ENCODE results near the gene NMD3. TPM values are rescaled to one million over a fixed set of nuclear protein-coding genes. Genes with fewer than 3 reads are reported as not detected.

NMD3 gene
- total RNA-seq, 1 experiment from 2014 or later, result 56.3 TPM

DNA sequence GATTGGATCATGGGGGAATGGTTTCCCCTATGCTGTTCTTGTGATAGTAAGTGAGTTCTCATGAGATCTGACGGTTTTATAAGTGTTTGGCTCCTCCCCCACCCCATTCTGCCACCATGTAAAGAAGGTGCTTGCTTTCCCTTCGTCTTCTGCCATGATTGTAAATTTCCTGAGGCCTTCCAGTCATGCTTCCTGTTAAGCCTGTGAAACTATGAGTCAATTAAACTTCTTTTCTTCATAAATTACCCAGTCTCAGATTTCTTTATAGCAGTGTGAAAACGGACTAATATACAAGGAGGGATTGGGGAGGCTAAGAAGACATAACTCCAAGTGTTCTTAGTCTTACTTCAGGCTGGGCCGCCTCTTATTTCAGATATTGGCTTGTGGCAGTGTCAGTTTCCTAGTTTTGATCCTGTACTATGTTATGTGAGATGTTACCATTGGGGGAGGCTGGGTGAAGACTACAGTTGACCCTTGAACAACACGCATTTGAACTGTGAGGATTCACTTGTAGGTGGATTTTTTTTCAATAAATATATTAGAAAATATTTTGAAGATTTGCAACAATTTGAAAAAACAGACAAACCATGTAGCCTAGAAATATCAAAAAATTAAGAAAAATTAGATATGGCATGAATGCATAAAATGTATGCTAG, 44.9 kb downstream of the NMD3 start (continued):
- TF ChIP-seq, protein P1, sequence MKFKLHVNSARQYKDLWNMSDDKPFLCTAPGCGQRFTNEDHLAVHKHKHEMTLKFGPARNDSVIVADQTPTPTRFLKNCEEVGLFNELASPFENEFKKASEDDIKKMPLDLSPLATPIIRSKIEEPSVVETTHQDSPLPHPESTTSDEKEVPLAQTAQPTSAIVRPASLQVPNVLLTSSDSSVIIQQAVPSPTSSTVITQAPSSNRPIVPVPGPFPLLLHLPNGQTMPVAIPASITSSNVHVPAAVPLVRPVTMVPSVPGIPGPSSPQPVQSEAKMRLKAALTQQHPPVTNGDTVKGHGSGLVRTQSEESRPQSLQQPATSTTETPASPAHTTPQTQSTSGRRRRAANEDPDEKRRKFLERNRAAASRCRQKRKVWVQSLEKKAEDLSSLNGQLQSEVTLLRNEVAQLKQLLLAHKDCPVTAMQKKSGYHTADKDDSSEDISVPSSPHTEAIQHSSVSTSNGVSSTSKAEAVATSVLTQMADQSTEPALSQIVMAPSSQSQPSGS (CRISPR knock-in tag; IDR thresholded peaks at IDR 0.05; ENCODE audit: borderline replicate concordance, low read depth), result no peak
- TF ChIP-seq NR3C1 (CRISPR knock-in tag; conservative IDR thresholded peaks at IDR 0.05; ENCODE audit: low read depth), result no peak
- no peak for TF ChIP-seq ZNF423 (CRISPR knock-in tag; IDR thresholded peaks at IDR 0.05)
- TF ChIP-seq, protein P2, sequence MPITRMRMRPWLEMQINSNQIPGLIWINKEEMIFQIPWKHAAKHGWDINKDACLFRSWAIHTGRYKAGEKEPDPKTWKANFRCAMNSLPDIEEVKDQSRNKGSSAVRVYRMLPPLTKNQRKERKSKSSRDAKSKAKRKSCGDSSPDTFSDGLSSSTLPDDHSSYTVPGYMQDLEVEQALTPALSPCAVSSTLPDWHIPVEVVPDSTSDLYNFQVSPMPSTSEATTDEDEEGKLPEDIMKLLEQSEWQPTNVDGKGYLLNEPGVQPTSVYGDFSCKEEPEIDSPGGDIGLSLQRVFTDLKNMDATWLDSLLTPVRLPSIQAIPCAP (CRISPR knock-in tag; IDR thresholded peaks at IDR 0.05), result no peak
- TF ChIP-seq, protein P3, sequence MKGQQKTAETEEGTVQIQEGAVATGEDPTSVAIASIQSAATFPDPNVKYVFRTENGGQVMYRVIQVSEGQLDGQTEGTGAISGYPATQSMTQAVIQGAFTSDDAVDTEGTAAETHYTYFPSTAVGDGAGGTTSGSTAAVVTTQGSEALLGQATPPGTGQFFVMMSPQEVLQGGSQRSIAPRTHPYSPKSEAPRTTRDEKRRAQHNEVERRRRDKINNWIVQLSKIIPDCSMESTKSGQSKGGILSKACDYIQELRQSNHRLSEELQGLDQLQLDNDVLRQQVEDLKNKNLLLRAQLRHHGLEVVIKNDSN (CRISPR knock-in tag; IDR thresholded peaks at IDR 0.05), result no peak
- TF ChIP-seq, protein P4, sequence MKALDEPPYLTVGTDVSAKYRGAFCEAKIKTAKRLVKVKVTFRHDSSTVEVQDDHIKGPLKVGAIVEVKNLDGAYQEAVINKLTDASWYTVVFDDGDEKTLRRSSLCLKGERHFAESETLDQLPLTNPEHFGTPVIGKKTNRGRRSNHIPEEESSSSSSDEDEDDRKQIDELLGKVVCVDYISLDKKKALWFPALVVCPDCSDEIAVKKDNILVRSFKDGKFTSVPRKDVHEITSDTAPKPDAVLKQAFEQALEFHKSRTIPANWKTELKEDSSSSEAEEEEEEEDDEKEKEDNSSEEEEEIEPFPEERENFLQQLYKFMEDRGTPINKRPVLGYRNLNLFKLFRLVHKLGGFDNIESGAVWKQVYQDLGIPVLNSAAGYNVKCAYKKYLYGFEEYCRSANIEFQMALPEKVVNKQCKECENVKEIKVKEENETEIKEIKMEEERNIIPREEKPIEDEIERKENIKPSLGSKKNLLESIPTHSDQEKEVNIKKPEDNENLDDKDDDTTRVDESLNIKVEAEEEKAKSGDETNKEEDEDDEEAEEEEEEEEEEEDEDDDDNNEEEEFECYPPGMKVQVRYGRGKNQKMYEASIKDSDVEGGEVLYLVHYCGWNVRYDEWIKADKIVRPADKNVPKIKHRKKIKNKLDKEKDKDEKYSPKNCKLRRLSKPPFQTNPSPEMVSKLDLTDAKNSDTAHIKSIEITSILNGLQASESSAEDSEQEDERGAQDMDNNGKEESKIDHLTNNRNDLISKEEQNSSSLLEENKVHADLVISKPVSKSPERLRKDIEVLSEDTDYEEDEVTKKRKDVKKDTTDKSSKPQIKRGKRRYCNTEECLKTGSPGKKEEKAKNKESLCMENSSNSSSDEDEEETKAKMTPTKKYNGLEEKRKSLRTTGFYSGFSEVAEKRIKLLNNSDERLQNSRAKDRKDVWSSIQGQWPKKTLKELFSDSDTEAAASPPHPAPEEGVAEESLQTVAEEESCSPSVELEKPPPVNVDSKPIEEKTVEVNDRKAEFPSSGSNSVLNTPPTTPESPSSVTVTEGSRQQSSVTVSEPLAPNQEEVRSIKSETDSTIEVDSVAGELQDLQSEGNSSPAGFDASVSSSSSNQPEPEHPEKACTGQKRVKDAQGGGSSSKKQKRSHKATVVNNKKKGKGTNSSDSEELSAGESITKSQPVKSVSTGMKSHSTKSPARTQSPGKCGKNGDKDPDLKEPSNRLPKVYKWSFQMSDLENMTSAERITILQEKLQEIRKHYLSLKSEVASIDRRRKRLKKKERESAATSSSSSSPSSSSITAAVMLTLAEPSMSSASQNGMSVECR (CRISPR knock-in tag; IDR thresholded peaks at IDR 0.05; ENCODE audit: borderline replicate concordance), result no peak

DNA sequence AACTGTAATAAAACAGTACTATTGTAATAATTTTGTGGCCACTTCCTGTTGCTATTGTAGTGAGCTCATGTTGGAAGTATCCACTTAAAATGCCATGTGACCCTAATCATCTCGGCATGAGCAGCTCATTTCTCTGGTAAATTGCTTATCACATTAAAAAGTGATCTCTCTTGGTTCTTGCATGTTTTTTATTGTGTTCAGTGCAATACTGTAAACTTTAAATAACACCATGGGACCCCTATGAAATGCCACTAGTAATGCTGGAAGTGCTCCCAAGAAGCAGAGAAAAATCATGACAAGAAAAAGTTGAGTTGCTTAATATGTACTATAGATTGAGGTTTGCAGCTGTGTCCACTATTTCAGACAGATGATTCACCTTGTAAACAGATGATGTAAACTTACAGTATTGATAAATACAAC, 45.6 kb downstream of the NMD3 start:
- DNase-seq (ENCODE audit: low spot score), result no peak
- no peaks in the 10 kb centered on the region for H3K27me3 Mint-ChIP-seq (ENCODE audit: low read depth)
- no peak for ATAC-seq
- CTCF ChIA-PET, result no interaction called here
- H3K4me3 Mint-ChIP-seq, result no peak overlapping the region
- POLR2A ChIA-PET, result no interaction called here
- peaks cover 36% of the 10 kb centered on the region for H3K36me3 Mint-ChIP-seq
- H3K27ac Mint-ChIP-seq, result no peak overlapping the region
- peaks cover 27% of the 10 kb centered on the region for H3K9me3 Mint-ChIP-seq
- peaks cover 13% of the 10 kb centered on the region for H3K4me1 Mint-ChIP-seq
- TF ChIP-seq MXD4 (CRISPR knock-in tag; IDR thresholded peaks at IDR 0.05; ENCODE audit: borderline replicate concordance) (no peak), GABPB1 (CRISPR knock-in tag; IDR thresholded peaks at IDR 0.05) (peak; percentile 71)

DNA sequence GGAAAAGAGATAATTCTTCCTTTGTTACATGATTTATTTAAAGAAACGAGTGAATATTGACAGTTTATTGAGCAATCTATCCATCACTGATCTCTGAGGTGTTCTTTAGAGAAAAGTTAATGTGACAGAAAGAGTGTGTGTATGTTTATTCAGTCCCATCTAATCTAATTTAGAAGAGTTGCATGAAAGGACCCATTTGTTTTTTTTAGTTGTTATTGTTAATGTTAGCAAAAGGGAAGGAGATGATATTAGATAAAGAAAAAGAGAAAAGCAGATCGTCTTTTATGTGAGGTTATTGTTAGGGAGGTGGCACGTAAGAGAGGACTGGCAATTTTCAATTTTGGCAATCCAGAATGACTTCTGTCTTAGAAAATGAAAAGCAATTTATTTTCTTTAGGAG, 46.5 kb downstream of the NMD3 start:
- no peak for ATAC-seq
- H3K9me3 Mint-ChIP-seq, result peaks cover 24% of the 10 kb centered on the region
- no peak overlapping the region for H3K4me3 Mint-ChIP-seq
- no peaks in the 10 kb centered on the region for H3K27me3 Mint-ChIP-seq (ENCODE audit: low read depth)
- ChIA-PET CTCF (no interaction called here), POLR2A (no interaction called here)
- H3K36me3 Mint-ChIP-seq, result peaks cover 30% of the 10 kb centered on the region
- H3K27ac Mint-ChIP-seq, result no peak overlapping the region
- peaks cover 13% of the 10 kb centered on the region for H3K4me1 Mint-ChIP-seq
- DNase-seq (ENCODE audit: low spot score), result no peak
- TF ChIP-seq, protein P5, sequence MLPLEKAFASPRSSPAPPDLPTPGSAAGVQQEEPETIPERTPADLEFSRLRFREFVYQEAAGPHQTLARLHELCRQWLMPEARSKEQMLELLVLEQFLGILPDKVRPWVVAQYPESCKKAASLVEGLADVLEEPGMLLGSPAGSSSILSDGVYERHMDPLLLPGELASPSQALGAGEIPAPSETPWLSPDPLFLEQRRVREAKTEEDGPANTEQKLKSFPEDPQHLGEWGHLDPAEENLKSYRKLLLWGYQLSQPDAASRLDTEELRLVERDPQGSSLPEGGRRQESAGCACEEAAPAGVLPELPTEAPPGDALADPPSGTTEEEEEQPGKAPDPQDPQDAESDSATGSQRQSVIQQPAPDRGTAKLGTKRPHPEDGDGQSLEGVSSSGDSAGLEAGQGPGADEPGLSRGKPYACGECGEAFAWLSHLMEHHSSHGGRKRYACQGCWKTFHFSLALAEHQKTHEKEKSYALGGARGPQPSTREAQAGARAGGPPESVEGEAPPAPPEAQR (CRISPR knock-in tag; IDR thresholded peaks at IDR 0.05), result no peak
- no peak for TF ChIP-seq TEAD1 (CRISPR knock-in tag; IDR thresholded peaks at IDR 0.05)
- TF ChIP-seq SP1 (CRISPR knock-in tag; conservative IDR thresholded peaks at IDR 0.05), result no peak
- no peak for TF ChIP-seq NR3C1 (CRISPR knock-in tag; conservative IDR thresholded peaks at IDR 0.05; ENCODE audit: low read depth)
- TF ChIP-seq GRHL2 (CRISPR knock-in tag; IDR thresholded peaks at IDR 0.05; ENCODE audit: insufficient replicate concordance, severe bottlenecking), result no peak
- TF ChIP-seq, protein P6, sequence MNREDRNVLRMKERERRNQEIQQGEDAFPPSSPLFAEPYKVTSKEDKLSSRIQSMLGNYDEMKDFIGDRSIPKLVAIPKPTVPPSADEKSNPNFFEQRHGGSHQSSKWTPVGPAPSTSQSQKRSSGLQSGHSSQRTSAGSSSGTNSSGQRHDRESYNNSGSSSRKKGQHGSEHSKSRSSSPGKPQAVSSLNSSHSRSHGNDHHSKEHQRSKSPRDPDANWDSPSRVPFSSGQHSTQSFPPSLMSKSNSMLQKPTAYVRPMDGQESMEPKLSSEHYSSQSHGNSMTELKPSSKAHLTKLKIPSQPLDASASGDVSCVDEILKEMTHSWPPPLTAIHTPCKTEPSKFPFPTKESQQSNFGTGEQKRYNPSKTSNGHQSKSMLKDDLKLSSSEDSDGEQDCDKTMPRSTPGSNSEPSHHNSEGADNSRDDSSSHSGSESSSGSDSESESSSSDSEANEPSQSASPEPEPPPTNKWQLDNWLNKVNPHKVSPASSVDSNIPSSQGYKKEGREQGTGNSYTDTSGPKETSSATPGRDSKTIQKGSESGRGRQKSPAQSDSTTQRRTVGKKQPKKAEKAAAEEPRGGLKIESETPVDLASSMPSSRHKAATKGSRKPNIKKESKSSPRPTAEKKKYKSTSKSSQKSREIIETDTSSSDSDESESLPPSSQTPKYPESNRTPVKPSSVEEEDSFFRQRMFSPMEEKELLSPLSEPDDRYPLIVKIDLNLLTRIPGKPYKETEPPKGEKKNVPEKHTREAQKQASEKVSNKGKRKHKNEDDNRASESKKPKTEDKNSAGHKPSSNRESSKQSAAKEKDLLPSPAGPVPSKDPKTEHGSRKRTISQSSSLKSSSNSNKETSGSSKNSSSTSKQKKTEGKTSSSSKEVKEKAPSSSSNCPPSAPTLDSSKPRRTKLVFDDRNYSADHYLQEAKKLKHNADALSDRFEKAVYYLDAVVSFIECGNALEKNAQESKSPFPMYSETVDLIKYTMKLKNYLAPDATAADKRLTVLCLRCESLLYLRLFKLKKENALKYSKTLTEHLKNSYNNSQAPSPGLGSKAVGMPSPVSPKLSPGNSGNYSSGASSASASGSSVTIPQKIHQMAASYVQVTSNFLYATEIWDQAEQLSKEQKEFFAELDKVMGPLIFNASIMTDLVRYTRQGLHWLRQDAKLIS (CRISPR knock-in tag; IDR thresholded peaks at IDR 0.05; ENCODE audit: borderline replicate concordance), result no peak
- TF ChIP-seq SOX15 (CRISPR knock-in tag; IDR thresholded peaks at IDR 0.05), result no peak
- TF ChIP-seq, protein P7, sequence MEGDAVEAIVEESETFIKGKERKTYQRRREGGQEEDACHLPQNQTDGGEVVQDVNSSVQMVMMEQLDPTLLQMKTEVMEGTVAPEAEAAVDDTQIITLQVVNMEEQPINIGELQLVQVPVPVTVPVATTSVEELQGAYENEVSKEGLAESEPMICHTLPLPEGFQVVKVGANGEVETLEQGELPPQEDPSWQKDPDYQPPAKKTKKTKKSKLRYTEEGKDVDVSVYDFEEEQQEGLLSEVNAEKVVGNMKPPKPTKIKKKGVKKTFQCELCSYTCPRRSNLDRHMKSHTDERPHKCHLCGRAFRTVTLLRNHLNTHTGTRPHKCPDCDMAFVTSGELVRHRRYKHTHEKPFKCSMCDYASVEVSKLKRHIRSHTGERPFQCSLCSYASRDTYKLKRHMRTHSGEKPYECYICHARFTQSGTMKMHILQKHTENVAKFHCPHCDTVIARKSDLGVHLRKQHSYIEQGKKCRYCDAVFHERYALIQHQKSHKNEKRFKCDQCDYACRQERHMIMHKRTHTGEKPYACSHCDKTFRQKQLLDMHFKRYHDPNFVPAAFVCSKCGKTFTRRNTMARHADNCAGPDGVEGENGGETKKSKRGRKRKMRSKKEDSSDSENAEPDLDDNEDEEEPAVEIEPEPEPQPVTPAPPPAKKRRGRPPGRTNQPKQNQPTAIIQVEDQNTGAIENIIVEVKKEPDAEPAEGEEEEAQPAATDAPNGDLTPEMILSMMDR (IDR thresholded peaks at IDR 0.05), result no peak
